ENCODE measurements around the gene BBS7.

Gene BBS7

GRCh38 chr4:121824171-121824527 lies 46.1 kb downstream of the BBS7 start:
- Histone ChIP-seq H3K9me3 (no peaks in the 10 kb centered on the region), H3K4me1 (no peaks in the 10 kb centered on the region), H3K36me3 (peaks cover 31% of the 10 kb centered on the region), H3K4me3 (ENCODE audit: low read depth, low read length) (peak overlapping the region; percentile 80), H3K27me3 (no peaks in the 10 kb centered on the region)
- DNase-seq = no peak
- 0 out of 2 replicates have a peak, but pooled peaks have one; percentile 10 for TF ChIP-seq CTCF (IDR thresholded peaks at IDR 0.05; ENCODE audit: low read depth, low read length)

- H3K4me3 ChIP-seq (ENCODE audit: low read depth, low read length) = peak within 1 kb of the TSS; percentile 80
- H3K36me3 ChIP-seq = peaks cover 36% of the 10 kb centered on the region
- no peaks in the 10 kb centered on the region for H3K27me3 ChIP-seq
- no peaks in the 10 kb centered on the region for H3K9me3 ChIP-seq
- no peaks in the 10 kb centered on the region for H3K4me1 ChIP-seq
- DNase-seq = peak; percentile 96
- TF ChIP-seq CTCF (IDR thresholded peaks at IDR 0.05; ENCODE audit: low read depth, low read length) = no peak; the same call in 1 of the 2 replicates
These were observed 46.6 kb downstream of the BBS7 start, which contains the start of gene CCNA2 for GRCh38 chr4:121823505-121824170. Gene CCNA2 (minus strand): TSS chr4:121823883. CDS start chr4:121823628, 255 bp downstream.

- Histone ChIP-seq H3K4me1 (no peaks in the 10 kb centered on the region), H3K27me3 (no peaks in the 10 kb centered on the region), H3K36me3 (peaks cover 43% of the 10 kb centered on the region), H3K4me3 (ENCODE audit: low read depth, low read length) (peak overlapping the region; percentile 80), H3K9me3 (no peaks in the 10 kb centered on the region)
- peak; percentile 20; the same call in 1 of the 2 replicates for TF ChIP-seq CTCF (IDR thresholded peaks at IDR 0.05; ENCODE audit: low read depth, low read length)
- peak; percentile 71 for DNase-seq
These were observed 47.3 kb downstream of the BBS7 start for GRCh38 chr4:121822796-121823504.

GRCh38 chr4:121822047-121822446 lies 48.2 kb downstream of the BBS7 start:
- H3K9me3 ChIP-seq = no peaks in the 10 kb centered on the region
- peak overlapping the region; percentile 80 for H3K4me3 ChIP-seq (ENCODE audit: low read depth, low read length)
- TF ChIP-seq CTCF (IDR thresholded peaks at IDR 0.05; ENCODE audit: low read depth, low read length) = no peak
- no peak for DNase-seq
- no peaks in the 10 kb centered on the region for H3K27me3 ChIP-seq
- no peaks in the 10 kb centered on the region for H3K4me1 ChIP-seq
- peaks cover 51% of the 10 kb centered on the region for H3K36me3 ChIP-seq

- no peak for DNase-seq
- no peak for TF ChIP-seq CTCF (IDR thresholded peaks at IDR 0.05; ENCODE audit: low read depth, low read length)
- Histone ChIP-seq H3K9me3 (no peaks in the 10 kb centered on the region), H3K4me3 (ENCODE audit: low read depth, low read length) (no peak overlapping the region), H3K36me3 (peaks cover 75% of the 10 kb centered on the region), H3K4me1 (no peaks in the 10 kb centered on the region), H3K27me3 (no peaks in the 10 kb centered on the region)
These were observed 50.9 kb downstream of the BBS7 start for GRCh38 chr4:121819216-121819965.

Measured in BE2C (cell line).